HEK293 (cell line): ENCODE results near the gene SRC.

Experiments
- CTCF ChIA-PET: fragments of 350-600 bp; formaldehyde crosslinking; extraction: SDS; loops from one replicate; lab custom pipeline; 2021; ENCODE audit warnings: antibody characterized with exemption; lab: Yijun Ruan, JAX
- POLR2A ChIA-PET: fragments of 300-600 bp; formaldehyde crosslinking; extraction: SDS; loops from one replicate; lab custom pipeline; 2020; ENCODE audit warnings: antibody characterized with exemption, inconsistent platforms; lab: Yijun Ruan, JAX
- H3K27ac ChIP-seq: fragments of 200-500 bp; sonication (Bioruptor generic); 2 replicates; pipeline ENCODE4 v1.5.1; 2014; ENCODE audit warnings: low read depth, low read length, control low read depth, inconsistent platforms; ENCODE audit errors: extremely low read depth
- H3K36me3 ChIP-seq, 2 experiments: fragments of 200-500 bp in 1 of 2; sonication (Bioruptor generic) in 1 of 2; 1 replicate in 1 of 2; 2 replicates in 1 of 2; pipeline ENCODE4 v1.5.1; 2014 to 2017; ENCODE audit warnings: inconsistent platforms in 2 of 2, low read length in 2 of 2; ENCODE audit not compliant: control insufficient read depth in 2 of 2, insufficient read depth in 1 of 2
- H3K4me1 ChIP-seq: fragments of 200-500 bp; sonication (Bioruptor generic); 2 replicates; pipeline ENCODE4 v1.5.1; 2014; ENCODE audit warnings: mild to moderate bottlenecking, low read length, inconsistent platforms; ENCODE audit not compliant: control insufficient read depth, insufficient read depth
- H3K4me3 ChIP-seq: 2 replicates; pipeline ENCODE4 v1.5.1; 2011; ENCODE audit warnings: low read depth, mild to moderate bottlenecking, control low read depth, low read length, moderate library complexity
- H3K9me3 ChIP-seq: fragments of 200-500 bp; sonication (Bioruptor generic); 2 replicates; pipeline ENCODE4 v1.5.1; 2014; ENCODE audit warnings: low read depth, low read length, inconsistent platforms; ENCODE audit not compliant: control insufficient read depth, insufficient read depth
- GFI1B ChIP-seq: fragments of 450-650 bp; formaldehyde crosslinking; IDR thresholded peaks from 2 replicates; pipeline ENCODE4 v1.5.1; 2016; ENCODE audit warnings: missing biosample characterization, missing genetic modification characterization
- GLI2 ChIP-seq: fragments of 450-650 bp; formaldehyde crosslinking; IDR thresholded peaks from 2 replicates; pipeline ENCODE4; 2017; ENCODE audit warnings: missing biosample characterization, missing genetic modification characterization, low read depth, borderline replicate concordance
- SETDB1 ChIP-seq: IDR thresholded peaks from one replicate; pipeline ENCODE4 v1.6.1; 2017; ENCODE audit warnings: mild to moderate bottlenecking, low read length, moderate library complexity, mixed read lengths; ENCODE audit not compliant: insufficient read length
- ZBTB10 ChIP-seq: fragments of 450-650 bp; formaldehyde crosslinking; IDR thresholded peaks from 2 replicates; pipeline ENCODE4 v1.5.1; 2016; ENCODE audit warnings: missing biosample characterization, missing genetic modification characterization
- ZBTB17 ChIP-seq: fragments of 450-650 bp; formaldehyde crosslinking; IDR thresholded peaks from 2 replicates; pipeline ENCODE4 v1.5.1; 2016; ENCODE audit warnings: missing biosample characterization, missing genetic modification characterization
- ZFP37 ChIP-seq: fragments of 450-650 bp; formaldehyde crosslinking; IDR thresholded peaks from 2 replicates; pipeline ENCODE4 v1.5.1; 2016; ENCODE audit warnings: missing biosample characterization, missing genetic modification characterization
- ZFP69B ChIP-seq: fragments of 450-650 bp; formaldehyde crosslinking; IDR thresholded peaks from 2 replicates; pipeline ENCODE4 v1.5.1; 2016; ENCODE audit warnings: missing biosample characterization, missing genetic modification characterization
- ZNF18 ChIP-seq: fragments of 450-650 bp; formaldehyde crosslinking; IDR thresholded peaks from 2 replicates; pipeline ENCODE4 v1.5.1; 2016; ENCODE audit warnings: missing biosample characterization, missing genetic modification characterization
- ZNF292 ChIP-seq: fragments of 450-650 bp; formaldehyde crosslinking; IDR thresholded peaks from 2 replicates; pipeline ENCODE4 v1.5.1; 2016; ENCODE audit warnings: low read depth, missing biosample characterization, missing genetic modification characterization, borderline replicate concordance
- ZNF394 ChIP-seq: fragments of 450-650 bp; formaldehyde crosslinking; IDR thresholded peaks from 2 replicates; pipeline ENCODE4 v1.5.1; 2016; ENCODE audit warnings: missing biosample characterization, missing genetic modification characterization, mild to moderate bottlenecking, moderate library complexity, borderline replicate concordance
- ZNF398 ChIP-seq: fragments of 450-650 bp; formaldehyde crosslinking; IDR thresholded peaks from 2 replicates; pipeline ENCODE4 v1.5.1; 2017; ENCODE audit warnings: missing biosample characterization, missing genetic modification characterization
- ZNF488 ChIP-seq: fragments of 450-650 bp; formaldehyde crosslinking; IDR thresholded peaks from 2 replicates; pipeline ENCODE4 v1.5.1; 2016; ENCODE audit warnings: missing biosample characterization, missing genetic modification characterization
- ZNF501 ChIP-seq: fragments of 450-650 bp; formaldehyde crosslinking; IDR thresholded peaks from 2 replicates; pipeline ENCODE4 v1.5.1; 2016; ENCODE audit warnings: missing biosample characterization, missing genetic modification characterization
- ZNF645 ChIP-seq: fragments of 450-650 bp; formaldehyde crosslinking; IDR thresholded peaks from 2 replicates; pipeline ENCODE4; 2016; ENCODE audit warnings: missing biosample characterization, missing genetic modification characterization
- ZNF654 ChIP-seq: fragments of 450-650 bp; formaldehyde crosslinking; IDR thresholded peaks from 2 replicates; pipeline ENCODE4 v1.5.1; 2016; ENCODE audit warnings: low read depth, missing biosample characterization, missing genetic modification characterization
- ZNF704 ChIP-seq: fragments of 450-650 bp; formaldehyde crosslinking; IDR thresholded peaks from 2 replicates; pipeline ENCODE4 v1.5.1; 2016; ENCODE audit warnings: missing biosample characterization, missing genetic modification characterization
- ZNF707 ChIP-seq: fragments of 450-650 bp; formaldehyde crosslinking; IDR thresholded peaks from 2 replicates; pipeline ENCODE4 v1.5.1; 2016; ENCODE audit warnings: missing biosample characterization, missing genetic modification characterization

SRC gene

GRCh38 chr20:37350649-37351574 lies 5.0 kb downstream of the SRC start:
- H3K27ac ChIP-seq = no peak overlapping the region
- peak; percentile 86 for TF ChIP-seq ZBTB17
- no peak for TF ChIP-seq ZNF18 (tag by site-specific recombination)
- no peak for TF ChIP-seq ZNF654
- no peak for TF ChIP-seq ZNF394 (tag by site-specific recombination)
- no peak for TF ChIP-seq GFI1B (tag by site-specific recombination)
- peak; percentile 15 for TF ChIP-seq SETDB1
- no peak for TF ChIP-seq ZNF704 (tag by site-specific recombination)
- no peak for TF ChIP-seq ZNF707 (tag by site-specific recombination)
- no peak for TF ChIP-seq ZNF488 (tag by site-specific recombination)
- TF ChIP-seq, all 188 proteins: peak for 2
- ChIA-PET CTCF (interaction anchor here (1.6 kb wide), 1 partner anchor 14 kb away, joined by 5 read pairs; no protein-coding TSS in a partner anchor), POLR2A (no interaction called here)
- H3K4me3 ChIP-seq = no peak overlapping the region
- H3K4me1 ChIP-seq = peaks cover 2% of the 10 kb centered on the region; the same call in 1 of the 2 replicates
- peaks cover 0 to 58% of the 10 kb centered on the region in 2 experiments; a peak in 1 of 3 replicates for H3K36me3 ChIP-seq
- no peaks in the 10 kb centered on the region for H3K9me3 ChIP-seq

- POLR2A ChIA-PET = no interaction called here
- peaks cover 2% of the 10 kb centered on the region; the same call in 1 of the 2 replicates for H3K4me1 ChIP-seq
- CTCF ChIA-PET = interaction anchor here (1.5 kb wide), 1 partner anchor 33 kb away, joined by 5 read pairs; no protein-coding TSS in a partner anchor
- no peaks in the 10 kb centered on the region for H3K9me3 ChIP-seq
- H3K27ac ChIP-seq = no peak overlapping the region
- H3K36me3 ChIP-seq = peaks cover 0 to 58% of the 10 kb centered on the region in 2 experiments; a peak in 1 of 3 replicates
- no peak overlapping the region for H3K4me3 ChIP-seq
- TF ChIP-seq ZNF645 (tag by site-specific recombination) (no peak), ZBTB10 (no peak), GLI2 (tag by site-specific recombination) (no peak), ZNF292 (tag by site-specific recombination) (no peak), ZNF501 (tag by site-specific recombination) (no peak), ZNF398 (no peak), ZFP69B (tag by site-specific recombination) (no peak), ZFP37 (tag by site-specific recombination) (no peak)
Observed at GRCh38 chr20:37351689-37352607, 6.0 kb downstream of the SRC start.
